Upper lobe of left lung (tissue), 4 donors: ENCODE data around the gene RPS14.

Experiments used
- CTCF ChIP-seq, 6 experiments: fragments of 450-650 bp in 4 of 6; fragments of 200-600 bp in 2 of 6; sonication (generic) in 2 of 6; IDR thresholded peaks; one replicate each; pipeline ENCODE4 v1.5.1; 2016 to 2019; ENCODE audit warnings: antibody characterized with exemption in 6 of 6
- EP300 ChIP-seq, 4 donors: sonication (generic); formaldehyde crosslinking; IDR thresholded peaks; one replicate each; pipeline ENCODE4 v1.5.1; 2017; ENCODE audit warnings: antibody characterized with exemption in 4 of 4, control low read depth in 2 of 4
- POLR2A ChIP-seq, 4 donors: fragments of 450-650 bp; IDR thresholded peaks; one replicate each; pipeline ENCODE4 v1.5.1; 2016 to 2017; ENCODE audit warnings: antibody characterized with exemption in 4 of 4, mild to moderate bottlenecking in 2 of 4
- POLR2AphosphoS5 ChIP-seq, 2 donors: sonication (generic); formaldehyde crosslinking; IDR thresholded peaks; one replicate each; pipeline ENCODE4 v1.5.1; 2017; ENCODE audit warnings: antibody characterized with exemption in 2 of 2

- TF ChIP-seq CTCF (IDR thresholded peaks at IDR 0.05), result no peak
- TF ChIP-seq POLR2A (IDR thresholded peaks at IDR 0.05), result no peak
- no peak for TF ChIP-seq POLR2AphosphoS5 (IDR thresholded peaks at IDR 0.05)
- no peak for TF ChIP-seq EP300 (IDR thresholded peaks at IDR 0.05)
Observed at GRCh38 chr5:150397146-150397781, 52.3 kb downstream of the RPS14 start.
